ENCODE measurements around the gene PRDM7.
"Not testable (repeated sequence)": the region's sequence is repeated elsewhere in the genome, so short reads cannot be mapped to it uniquely, and the experiment has no call there.

PRDM7 gene

DNA sequence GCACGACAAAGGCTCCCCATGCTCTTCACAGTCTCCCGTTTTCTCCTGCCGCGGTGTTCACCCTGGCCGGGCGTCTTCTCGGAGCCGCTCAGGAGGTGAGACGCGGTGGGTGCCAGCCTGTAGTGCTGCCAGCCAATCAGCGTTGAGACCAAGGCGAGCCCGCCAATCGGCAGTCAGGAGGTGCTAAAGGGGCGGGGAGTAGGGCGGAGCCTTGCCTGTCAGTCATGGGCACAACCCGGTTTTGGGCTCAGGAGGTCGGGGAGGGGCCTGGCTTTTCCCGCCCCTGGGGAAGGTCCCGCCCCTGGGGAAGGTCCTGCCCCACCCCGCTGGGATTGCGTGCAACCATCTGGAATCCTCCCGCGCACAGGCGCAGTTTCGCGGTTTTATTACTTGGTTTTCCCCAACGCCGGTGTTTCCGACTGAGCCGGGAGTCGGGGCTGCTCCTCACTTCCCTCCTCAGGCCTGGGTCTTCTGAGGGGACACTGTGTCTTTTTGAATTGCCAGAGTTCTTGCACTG is at the start of gene PRDM7:
Gene PRDM7 (minus strand): TSS at position 92 of the 517 bp plus-strand sequence. CDS start 1,421 bp downstream, outside the sequence.
- DNase-seq, result peak; percentile 98

- not testable (repeated sequence) for DNase-seq
These were observed 44.7 kb upstream of the PRDM7 start for GRCh38 chr16:90121846-90122245.

- not testable (repeated sequence) for DNase-seq
These were observed 30.5 kb upstream of the PRDM7 start for GRCh38 chr16:90107617-90108016.

DNA sequence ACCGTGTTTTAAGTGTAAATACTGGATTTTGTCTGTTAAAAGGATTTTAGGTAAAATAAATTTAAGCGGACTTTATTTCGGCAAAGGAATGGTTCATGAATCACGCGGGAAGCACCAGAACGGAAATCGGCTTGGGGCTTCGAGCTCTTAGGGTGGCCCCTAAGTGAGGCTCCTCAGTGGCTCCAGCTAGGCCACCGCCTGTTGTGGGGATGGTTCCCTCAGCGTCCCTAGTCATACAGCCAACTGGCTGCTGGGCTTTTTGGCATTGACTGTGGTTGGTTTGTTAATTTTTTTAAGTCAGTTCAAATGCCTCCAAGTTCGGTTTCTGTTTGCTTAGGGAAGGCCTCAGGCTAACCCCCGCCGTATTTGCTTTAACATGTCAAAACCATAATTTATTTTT is 29.9 kb upstream of the PRDM7 start:
- DNase-seq, result not testable (repeated sequence)

DNA sequence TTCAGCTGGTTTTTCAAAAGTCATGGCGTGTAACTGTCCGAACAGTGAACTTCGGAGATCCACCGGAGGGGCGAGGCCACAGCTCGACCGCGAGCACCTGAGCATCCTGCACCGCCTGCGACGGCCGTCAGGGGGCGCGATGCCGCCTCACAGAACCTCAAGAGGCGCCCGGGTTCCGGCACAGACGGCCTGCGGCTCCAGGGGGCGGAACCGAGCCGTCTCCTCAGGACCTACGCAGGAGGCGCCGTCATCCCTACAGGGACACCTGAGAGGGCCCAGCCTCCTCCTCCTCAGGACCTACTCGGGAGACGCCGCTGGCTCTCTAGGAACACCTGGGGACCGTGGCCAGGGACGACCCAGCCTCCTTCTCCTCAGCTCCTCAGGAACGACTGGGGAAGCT is 29.1 kb upstream of the PRDM7 start:
- DNase-seq, result peak; percentile 69

DNA sequence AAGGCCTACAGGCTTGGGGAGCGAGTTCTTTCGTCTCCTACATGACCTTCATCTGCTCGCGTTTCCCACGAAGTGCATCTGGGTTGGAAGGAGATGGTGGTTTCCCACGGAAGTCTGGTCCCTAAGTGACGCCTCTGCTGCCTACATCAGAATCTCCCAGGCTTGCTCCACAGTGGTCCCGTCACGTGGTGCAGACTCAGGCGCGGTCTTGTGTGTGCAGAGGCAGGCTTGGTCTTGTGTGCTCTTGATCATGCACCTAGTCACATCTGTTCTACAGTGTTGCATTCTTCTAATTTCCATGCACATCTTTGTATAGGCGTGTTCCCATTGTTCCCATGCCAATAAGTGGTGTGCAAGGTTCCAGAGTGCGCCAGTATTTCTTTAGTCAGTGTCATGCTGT is 27.6 kb upstream of the PRDM7 start:
- DNase-seq, result not testable (repeated sequence)

- DNase-seq, result not testable (repeated sequence)
These were observed 25.2 kb upstream of the PRDM7 start for GRCh38 chr16:90102086-90102884.

- DNase-seq, result not testable (repeated sequence)
These were observed 24.2 kb upstream of the PRDM7 start for GRCh38 chr16:90101332-90101731.

- not testable (repeated sequence) for DNase-seq
These were observed 23.7 kb upstream of the PRDM7 start for GRCh38 chr16:90100790-90101189.

DNA sequence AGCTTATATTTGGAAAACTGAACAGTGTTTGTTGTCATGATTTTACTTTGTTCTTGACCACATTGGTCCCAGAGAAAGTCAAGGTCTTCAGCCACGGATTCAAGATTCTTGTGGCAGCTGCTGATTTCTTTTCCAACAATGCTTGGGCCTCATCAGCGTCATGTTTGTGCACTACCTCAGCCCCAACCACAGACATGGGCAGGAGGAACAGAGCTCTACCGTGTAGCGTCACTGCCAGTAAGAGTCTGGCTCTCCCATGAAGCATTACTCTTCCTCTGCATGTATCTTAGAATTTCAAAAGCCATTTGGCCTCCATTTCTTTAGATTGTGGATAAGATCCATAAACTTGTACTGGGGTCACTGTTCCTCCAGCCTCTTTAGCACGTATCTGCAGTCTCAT is 23.1 kb upstream of the PRDM7 start:
- not testable (repeated sequence) for DNase-seq

DNA sequence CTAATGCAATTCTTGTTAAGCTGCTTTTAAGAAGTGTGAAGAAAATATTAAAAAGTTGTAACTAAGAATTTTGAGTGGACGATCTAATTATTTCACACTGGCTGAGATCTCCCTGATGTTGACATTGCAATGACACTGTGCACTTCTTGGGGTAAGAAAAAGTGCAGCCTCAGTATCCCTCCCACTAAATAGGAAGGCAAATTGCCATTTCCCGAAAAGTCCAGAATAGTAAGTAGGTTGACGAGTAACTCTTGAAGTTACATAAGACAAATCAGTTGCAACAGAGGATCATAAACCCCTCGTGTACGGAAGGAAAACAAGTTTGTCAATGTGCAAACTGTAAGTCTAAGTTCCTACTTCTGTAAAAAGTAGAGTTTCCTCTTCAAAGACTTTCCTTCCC is 21.8 kb upstream of the PRDM7 start:
- not testable (repeated sequence) for DNase-seq

GRCh38 chr16:90097010-90097684 is 20.0 kb upstream of the PRDM7 start:
- DNase-seq, result not testable (repeated sequence)

DNA sequence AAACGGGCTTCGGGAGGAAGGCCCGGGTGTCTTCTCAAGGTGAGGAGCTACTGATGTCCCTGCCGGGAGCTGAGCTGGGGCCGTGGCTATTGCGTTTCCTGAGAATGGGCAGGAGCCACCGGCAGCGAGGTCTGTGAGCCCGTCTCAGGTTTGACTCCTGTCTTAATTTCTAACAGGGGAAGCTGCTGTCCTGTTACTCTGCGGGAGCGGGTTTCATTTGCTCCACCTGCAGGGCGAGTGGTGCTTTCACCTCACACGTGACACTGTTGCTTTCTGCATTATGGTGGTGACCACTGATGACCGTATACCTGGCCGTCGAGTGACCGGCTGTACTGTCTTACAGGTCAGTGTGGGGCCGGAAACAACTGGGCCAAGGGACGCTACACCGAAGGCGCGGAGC is 17.7 kb upstream of the PRDM7 start:
- not testable (repeated sequence) for DNase-seq

- DNase-seq, result not testable (repeated sequence)
These were observed 17.2 kb upstream of the PRDM7 start for GRCh38 chr16:90094296-90094695.

- DNase-seq, result not testable (repeated sequence)
These were observed 16.7 kb upstream of the PRDM7 start for GRCh38 chr16:90093799-90094198.

- DNase-seq, result not testable (repeated sequence)
These were observed 15.7 kb upstream of the PRDM7 start for GRCh38 chr16:90092781-90093180.

- DNase-seq, result no peak
These were observed 7.3 kb upstream of the PRDM7 start for GRCh38 chr16:90084215-90084950.

DNA sequence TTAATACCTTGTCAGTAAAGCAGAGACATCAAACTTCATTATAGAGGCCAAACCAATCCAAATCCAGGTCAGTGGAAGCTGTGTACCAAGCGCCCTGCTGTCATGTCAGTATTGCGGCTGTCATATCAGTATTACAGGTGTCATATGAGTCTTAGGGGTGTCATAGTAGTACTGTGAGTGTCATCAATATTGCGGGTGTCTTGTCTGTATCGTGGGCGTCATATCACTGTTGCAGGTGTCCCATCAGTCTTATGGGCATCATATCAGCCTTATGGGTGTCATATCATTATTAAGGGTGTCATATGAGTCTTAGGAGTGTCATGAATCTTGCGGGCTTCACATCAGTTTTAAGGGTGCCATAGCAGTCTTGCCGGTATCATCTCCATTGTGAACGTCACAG is 6.0 kb upstream of the PRDM7 start:
- DNase-seq, result no peak

DNA sequence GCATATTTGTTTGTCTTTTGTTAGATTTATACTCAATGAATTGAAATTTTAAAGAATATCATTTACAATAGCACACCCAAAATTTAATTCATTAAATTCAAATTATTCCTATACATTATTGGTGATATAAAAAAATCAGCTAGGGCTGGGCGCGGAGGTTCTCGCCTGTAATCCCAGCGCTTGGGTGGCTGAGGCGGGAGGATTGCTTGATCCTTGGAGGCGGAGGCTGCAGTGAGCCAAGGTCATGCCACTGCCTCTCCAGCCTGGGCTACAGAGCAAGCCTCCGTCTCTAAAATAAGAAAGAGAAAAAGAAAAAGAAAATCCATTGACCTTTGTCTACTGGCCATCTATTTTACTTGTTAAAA is 4.5 kb upstream of the PRDM7 start:
- no peak for DNase-seq

DNA sequence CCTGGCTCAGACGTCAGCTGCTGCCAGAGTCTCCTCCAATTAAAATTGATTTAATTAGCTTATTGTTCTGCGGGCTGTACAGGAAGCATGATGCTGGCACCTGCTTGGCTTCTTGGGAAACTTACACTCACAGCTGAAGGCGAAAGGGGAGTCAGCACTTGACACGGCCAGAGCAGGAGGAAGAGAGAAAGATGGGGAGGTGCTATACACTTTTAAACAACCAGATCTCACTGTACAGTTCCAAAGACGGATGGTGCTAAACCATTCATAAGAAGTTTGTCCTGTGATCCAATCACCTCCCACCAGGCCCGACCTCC is 1.4 kb upstream of the PRDM7 start:
- no peak for DNase-seq

GRCh38 chr16:90077757-90078578 is 837 bp upstream of the PRDM7 start:
- DNase-seq, result no peak

DNA sequence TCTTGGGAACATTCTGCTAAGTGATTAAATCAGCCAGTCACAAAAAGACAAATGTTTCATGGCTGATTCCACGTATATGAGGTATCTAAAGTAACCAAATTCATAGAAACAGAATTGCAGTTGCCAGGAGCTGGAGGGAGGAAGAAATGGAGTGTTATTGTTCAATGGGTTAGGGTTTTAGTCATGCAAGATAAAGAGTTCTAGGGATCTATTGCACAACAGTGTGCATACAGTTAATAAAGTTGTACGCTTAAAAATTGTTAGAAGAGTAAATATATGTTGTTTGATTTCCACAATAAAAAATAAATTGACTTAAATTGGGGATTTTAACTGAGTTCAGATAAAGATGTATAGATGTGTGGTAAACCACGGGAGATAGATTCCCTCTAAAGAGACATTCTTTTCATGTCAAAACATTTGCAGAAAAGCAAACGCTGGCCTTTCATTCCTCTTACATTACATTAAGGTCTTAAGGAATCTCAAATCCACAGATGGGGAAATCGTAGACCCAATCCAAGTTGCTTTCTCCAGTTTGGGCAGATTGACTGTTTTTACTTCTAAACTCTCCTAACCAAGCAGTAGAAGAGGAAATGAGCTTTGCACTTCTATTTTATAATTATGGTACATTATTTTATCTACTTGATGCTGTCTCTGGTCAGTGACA is 4.6 kb downstream of the PRDM7 start:
- DNase-seq, result no peak
